Ascending aorta (tissue), 2 donors: ENCODE results near the gene TAS1R3. TPM values are rescaled to one million over a fixed set of nuclear protein-coding genes. Genes with fewer than 3 reads are reported as not detected.
"Not testable (repeated sequence)": the region's sequence is repeated elsewhere in the genome, so short reads cannot be mapped to it uniquely, and the experiment has no call there.

Experiments
- DNase-seq, 2 donors: peaks; one replicate each; pipeline ENCODE4 v3.0.0-alpha.2; 2019; ENCODE audit warnings: low spot score in 2 of 2
- H3K27ac ChIP-seq, 2 donors: fragments of 200-600 bp; sonication (generic); one replicate each; pipeline ENCODE4 v1.5.1; 2016 to 2017; ENCODE audit warnings: mild to moderate bottlenecking in 1 of 2
- H3K27me3 ChIP-seq: fragments of 200-600 bp; sonication (generic); one replicate; pipeline ENCODE4 v1.5.1; 2017
- H3K36me3 ChIP-seq, 2 donors: fragments of 200-600 bp; sonication (generic); one replicate each; pipeline ENCODE4 v1.5.1; 2016
- H3K4me1 ChIP-seq, 2 donors: fragments of 200-600 bp; sonication (generic); one replicate each; pipeline ENCODE4 v1.5.1; 2016 to 2017; ENCODE audit warnings: mild to moderate bottlenecking in 1 of 2
- H3K4me3 ChIP-seq, 2 donors: fragments of 200-600 bp; sonication (generic); one replicate each; pipeline ENCODE4 v1.5.1; 2016 to 2017; ENCODE audit warnings: mild to moderate bottlenecking in 1 of 2
- H3K9me3 ChIP-seq, 2 donors: fragments of 200-600 bp; sonication (generic); one replicate each; pipeline ENCODE4 v1.5.1; 2016
- intact Hi-C: fragments of 100-400 bp; cut with DNase I; formaldehyde crosslinking; loops from one replicate; pipeline ENCODE4 v1.15.1; 2023
- total RNA-seq: library from RNA; depleted of rRNA; stranded (reverse); fragments of >200 nt; gene quantifications from one replicate; pipeline ENCODE4 v1.1.0, GENCODE V29; 2016
- TF ChIP-seq, protein P1 (sequence below), 3 experiments: fragments of 200-600 bp in 2 of 3; fragments of 450-650 bp in 1 of 3; sonication (generic) in 2 of 3; IDR thresholded peaks; one replicate each; pipeline ENCODE4 v1.5.1; 2016 to 2019; ENCODE audit warnings: antibody characterized with exemption in 3 of 3, mild to moderate bottlenecking in 1 of 3, moderate library complexity in 1 of 3

TAS1R3 gene
- total RNA-seq, 1 donor from 2014 or later: 2.7 TPM

DNA sequence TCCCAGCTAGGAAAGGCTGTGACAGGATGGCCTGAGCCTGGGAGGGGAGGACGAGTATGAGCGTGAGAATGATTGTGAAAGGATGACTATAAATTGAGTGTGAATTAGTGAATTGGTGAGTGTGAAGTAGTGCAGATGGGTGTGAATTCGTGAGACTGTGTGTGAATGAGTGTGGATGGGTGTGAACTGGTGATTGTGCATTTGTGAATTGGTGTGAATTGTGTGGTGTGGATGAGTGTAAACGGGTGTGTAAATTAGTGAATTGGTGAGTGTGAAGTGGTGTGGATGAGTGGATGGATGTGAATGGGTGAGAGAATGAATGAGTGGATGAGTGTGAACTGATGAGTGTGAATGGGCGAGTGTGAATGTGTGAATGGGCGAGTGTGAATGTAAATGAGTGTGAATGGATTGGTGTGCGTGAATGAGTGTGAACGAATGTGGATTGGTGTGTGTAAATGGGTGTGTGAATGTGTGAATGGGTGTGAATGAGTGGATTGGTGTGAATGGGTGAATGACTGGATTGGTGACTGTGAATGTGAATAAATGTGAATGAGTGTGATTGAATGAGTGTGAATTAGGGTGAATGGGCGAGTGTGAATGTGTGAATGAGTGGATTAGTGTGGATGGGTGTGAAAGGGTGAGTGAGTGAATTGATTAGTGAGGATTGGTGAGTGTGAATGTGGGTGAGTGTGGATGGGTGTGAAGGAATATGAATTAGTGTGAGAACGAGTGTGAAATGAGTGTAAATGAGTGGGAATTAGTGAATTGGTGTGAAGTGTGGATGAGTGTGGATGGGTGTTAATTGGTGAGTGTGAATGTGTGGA lies 35.0 kb downstream of the TAS1R3 start:
- no peak for DNase-seq
- intact Hi-C loops: no loop called here
- no peaks in the 10 kb centered on the region for H3K36me3 ChIP-seq

GRCh38 chr1:1366699-1367066 lies 35.6 kb downstream of the TAS1R3 start:
- Histone ChIP-seq H3K9me3 (no peaks in the 10 kb centered on the region), H3K4me3 (no peak overlapping the region), H3K27ac (no peak overlapping the region), H3K4me1 (peaks cover 1 to 7% of the 10 kb centered on the region in 2 donors), H3K36me3 (no peaks in the 10 kb centered on the region), H3K27me3 (no peaks in the 10 kb centered on the region)
- TF ChIP-seq, protein P1, sequence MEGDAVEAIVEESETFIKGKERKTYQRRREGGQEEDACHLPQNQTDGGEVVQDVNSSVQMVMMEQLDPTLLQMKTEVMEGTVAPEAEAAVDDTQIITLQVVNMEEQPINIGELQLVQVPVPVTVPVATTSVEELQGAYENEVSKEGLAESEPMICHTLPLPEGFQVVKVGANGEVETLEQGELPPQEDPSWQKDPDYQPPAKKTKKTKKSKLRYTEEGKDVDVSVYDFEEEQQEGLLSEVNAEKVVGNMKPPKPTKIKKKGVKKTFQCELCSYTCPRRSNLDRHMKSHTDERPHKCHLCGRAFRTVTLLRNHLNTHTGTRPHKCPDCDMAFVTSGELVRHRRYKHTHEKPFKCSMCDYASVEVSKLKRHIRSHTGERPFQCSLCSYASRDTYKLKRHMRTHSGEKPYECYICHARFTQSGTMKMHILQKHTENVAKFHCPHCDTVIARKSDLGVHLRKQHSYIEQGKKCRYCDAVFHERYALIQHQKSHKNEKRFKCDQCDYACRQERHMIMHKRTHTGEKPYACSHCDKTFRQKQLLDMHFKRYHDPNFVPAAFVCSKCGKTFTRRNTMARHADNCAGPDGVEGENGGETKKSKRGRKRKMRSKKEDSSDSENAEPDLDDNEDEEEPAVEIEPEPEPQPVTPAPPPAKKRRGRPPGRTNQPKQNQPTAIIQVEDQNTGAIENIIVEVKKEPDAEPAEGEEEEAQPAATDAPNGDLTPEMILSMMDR (IDR thresholded peaks at IDR 0.05): no peak
- intact Hi-C loops: no loop called here
- DNase-seq: no peak

More for the DNA sequence above, 35.0 kb downstream of the TAS1R3 start:
- TF ChIP-seq, protein P1 (IDR thresholded peaks at IDR 0.05): no peak
- Histone ChIP-seq H3K27ac (no peak overlapping the region), H3K4me1 (peaks cover 2 to 11% of the 10 kb centered on the region in 2 donors), H3K4me3 (no peak overlapping the region), H3K9me3 (no peaks in the 10 kb centered on the region), H3K27me3 (no peaks in the 10 kb centered on the region)

DNA sequence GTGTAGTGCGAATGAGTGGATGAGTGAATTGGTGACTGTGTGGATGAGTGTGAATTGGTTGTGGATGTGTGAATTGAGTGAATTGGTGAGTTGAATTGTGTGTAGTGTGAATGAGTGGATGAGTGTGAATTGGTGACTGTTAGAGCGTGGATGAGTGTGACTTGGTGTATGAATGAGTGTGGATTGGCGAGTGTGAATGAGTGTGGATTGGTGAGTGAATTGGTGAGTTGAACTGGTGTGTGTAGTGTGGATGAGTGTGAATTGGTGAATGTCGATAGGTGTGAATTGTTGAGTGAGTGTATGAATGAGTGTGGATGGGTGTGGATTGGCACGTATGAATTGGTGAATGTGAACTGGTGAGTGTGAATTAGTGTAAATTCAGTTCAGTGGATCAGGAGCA lies 36.2 kb downstream of the TAS1R3 start:
- Histone ChIP-seq H3K9me3 (no peaks in the 10 kb centered on the region), H3K36me3 (no peaks in the 10 kb centered on the region), H3K27ac (no peak overlapping the region), H3K27me3 (no peaks in the 10 kb centered on the region), H3K4me1 (peaks cover 5 to 9% of the 10 kb centered on the region in 2 donors), H3K4me3 (no peak overlapping the region)
- DNase-seq: no peak
- TF ChIP-seq, protein P1 (IDR thresholded peaks at IDR 0.05): no peak
- intact Hi-C loops: no loop called here

DNA sequence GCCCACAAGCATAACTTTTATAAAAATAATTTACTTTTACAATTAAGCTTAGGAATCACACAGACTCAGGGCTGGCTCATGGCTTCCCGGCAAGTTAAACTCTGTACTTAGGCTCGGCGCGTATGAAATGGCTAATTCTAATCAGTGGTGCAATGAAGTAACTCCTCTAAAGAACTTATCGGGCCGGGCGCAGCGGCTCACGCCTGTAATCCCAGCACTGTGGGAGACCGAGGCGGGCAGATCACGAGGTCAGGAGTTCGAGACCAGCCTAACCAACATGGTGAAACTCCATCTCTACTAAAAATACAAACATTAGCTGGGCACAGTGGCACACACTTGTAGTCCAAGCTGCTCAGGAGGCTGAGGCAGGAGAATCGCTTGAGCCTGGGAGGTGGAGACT lies 39.0 kb downstream of the TAS1R3 start:
- H3K27me3 ChIP-seq, H3K4me3 ChIP-seq, H3K27ac ChIP-seq, DNase-seq, H3K36me3 ChIP-seq, H3K9me3 ChIP-seq, intact Hi-C loops: not testable (repeated sequence)
- peaks cover 19 to 21% of the 10 kb centered on the region in 2 donors for H3K4me1 ChIP-seq

DNA sequence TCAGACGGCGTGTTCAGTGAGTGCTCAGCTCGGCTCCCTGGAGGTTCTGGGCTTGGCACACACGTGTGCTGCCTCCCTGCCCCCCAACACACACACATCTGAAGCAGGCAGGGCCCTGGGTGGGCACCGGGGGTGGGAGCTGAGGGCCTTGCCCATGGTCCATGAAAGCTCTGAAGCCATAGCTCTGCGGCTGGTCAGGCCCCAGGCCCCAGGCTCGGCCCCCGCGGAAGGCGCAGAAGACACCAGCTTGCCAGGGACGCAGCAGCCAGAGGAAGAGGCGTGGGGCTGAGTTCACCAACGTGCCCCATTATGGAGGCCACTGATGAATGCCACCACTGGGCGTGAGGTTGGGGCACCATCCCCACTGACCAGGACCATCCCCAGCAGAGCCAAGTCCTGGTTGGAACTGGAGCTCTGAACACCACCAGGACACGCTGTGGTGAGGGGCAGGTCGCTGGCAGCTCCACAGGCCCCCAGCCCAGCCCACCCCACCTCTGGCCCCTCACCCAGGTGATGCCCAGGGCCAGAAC lies 39.8 kb downstream of the TAS1R3 start:
- Histone ChIP-seq H3K4me1 (peaks cover 20 to 24% of the 10 kb centered on the region in 2 donors), H3K4me3 (no peak overlapping the region), H3K27ac (no peak overlapping the region), H3K9me3 (no peaks in the 10 kb centered on the region), H3K36me3 (peaks cover 7 to 9% of the 10 kb centered on the region in 2 donors), H3K27me3 (no peaks in the 10 kb centered on the region)
- intact Hi-C loops: no loop called here
- TF ChIP-seq, protein P1 (IDR thresholded peaks at IDR 0.05): no peak
- peak in 1 of 2 donors; percentile 63 for DNase-seq

- Histone ChIP-seq H3K4me1 (peaks cover 23 to 26% of the 10 kb centered on the region in 2 donors), H3K27me3 (no peaks in the 10 kb centered on the region), H3K4me3 (no peak overlapping the region), H3K36me3 (peaks cover 7 to 9% of the 10 kb centered on the region in 2 donors), H3K27ac (no peak overlapping the region), H3K9me3 (no peaks in the 10 kb centered on the region)
- intact Hi-C loops: no loop called here
- TF ChIP-seq, protein P1 (IDR thresholded peaks at IDR 0.05): no peak
- DNase-seq: no peak
These were observed 40.3 kb downstream of the TAS1R3 start for GRCh38 chr1:1371364-1371745.
